HepG2 (cell line): ENCODE measurements around the gene CDC6. TPM values are rescaled to one million over a fixed set of nuclear protein-coding genes. Genes with fewer than 3 reads are reported as not detected.

Source experiments
- HNRNPH1 ChIP-seq: fragments of 200-400 bp; formaldehyde crosslinking; optimal IDR thresholded peaks from 2 replicates; pipeline ENCODE3; 2017; ENCODE audit warnings: mild to moderate bottlenecking, low read depth, low read length
- MIER2 ChIP-seq: IDR thresholded peaks from 2 replicates; pipeline ENCODE4 v1.6.1; 2016; ENCODE audit warnings: missing biosample characterization, missing genetic modification reagents
- POLR2G ChIP-seq: fragments of 200-400 bp; formaldehyde crosslinking; IDR thresholded peaks from 2 replicates; pipeline ENCODE4 v1.6.1; 2018; ENCODE audit warnings: mild to moderate bottlenecking, low read depth, low read length, moderate library complexity
- RXRA ChIP-seq: sonication (generic); formaldehyde crosslinking; IDR thresholded peaks from 2 replicates; pipeline ENCODE4 v1.5.1; 2020; ENCODE audit warnings: missing genetic modification reagents
- ZBTB49 ChIP-seq: sonication (generic); formaldehyde crosslinking; IDR thresholded peaks from 2 replicates; pipeline ENCODE4 v1.4.0; 2020; ENCODE audit warnings: missing genetic modification reagents, borderline replicate concordance
- ZMYM2 ChIP-seq: sonication (generic); formaldehyde crosslinking; IDR thresholded peaks from 2 replicates; pipeline ENCODE4 v1.8.0; 2022; ENCODE audit warnings: mild to moderate bottlenecking, missing genetic modification reagents
- ZNF326 ChIP-seq: sonication (generic); formaldehyde crosslinking; IDR thresholded peaks from 2 replicates; pipeline ENCODE4 v1.4.0; 2020; ENCODE audit warnings: missing genetic modification reagents, borderline replicate concordance
- ZNF383 ChIP-seq: sonication (generic); formaldehyde crosslinking; IDR thresholded peaks from 2 replicates; pipeline ENCODE4 v1.4.0; 2020; ENCODE audit warnings: missing genetic modification reagents, mild to moderate bottlenecking, borderline replicate concordance
- ZNF629 ChIP-seq: sonication (generic); formaldehyde crosslinking; conservative IDR thresholded peaks from 2 replicates; pipeline ENCODE4 v1.5.0; 2020; ENCODE audit warnings: missing genetic modification reagents
- ZNF646 ChIP-seq: sonication (generic); formaldehyde crosslinking; IDR thresholded peaks from 2 replicates; pipeline ENCODE4 v1.9.0; 2021; ENCODE audit warnings: mild to moderate bottlenecking, missing genetic modification reagents
- ZNF800 ChIP-seq: sonication (generic); formaldehyde crosslinking; IDR thresholded peaks from 2 replicates; pipeline ENCODE4 v1.4.0; 2020; ENCODE audit warnings: missing genetic modification reagents
- polyA plus RNA-seq, 8 experiments: library from polyadenylated mRNA; depleted of rRNA in 3 of 8; stranded (reverse) in 7 of 8; unstranded in 1 of 8; fragments of >200 nt; fragmentation: Illumina TruSeq in 4 of 8; extraction: Trizol in 4 of 8; gene quantifications; 2 replicates each; pipeline versions ENCODE4 v1.2.1 to v1.2.3, GENCODE V29; 2011 to 2016; ENCODE audit warnings: low read depth in 4 of 8, missing spikeins in 1 of 8, mixed read lengths in 1 of 8; ENCODE audit not compliant: insufficient read depth in 1 of 8
- total RNA-seq, 5 experiments: library from RNA; depleted of rRNA; stranded (reverse); fragments of >200 nt; fragmentation: Illumina TruSeq; extraction: Trizol; gene quantifications; 2 replicates each; pipeline ENCODE4 v1.2.3, GENCODE V29; 2016; ENCODE audit warnings: low read depth in 1 of 5
- TF ChIP-seq, protein P1 (sequence below): sonication (generic); formaldehyde crosslinking; conservative IDR thresholded peaks from 2 replicates; pipeline ENCODE4 v1.5.0; 2020; ENCODE audit warnings: missing genetic modification reagents

The CDC6 gene
- total and polyA plus RNA-seq, 2 of the 13 experiments (the other 11 are each of a cell fraction or from before 2014, with no cell fraction given), result 17.4 to 114 TPM

DNA sequence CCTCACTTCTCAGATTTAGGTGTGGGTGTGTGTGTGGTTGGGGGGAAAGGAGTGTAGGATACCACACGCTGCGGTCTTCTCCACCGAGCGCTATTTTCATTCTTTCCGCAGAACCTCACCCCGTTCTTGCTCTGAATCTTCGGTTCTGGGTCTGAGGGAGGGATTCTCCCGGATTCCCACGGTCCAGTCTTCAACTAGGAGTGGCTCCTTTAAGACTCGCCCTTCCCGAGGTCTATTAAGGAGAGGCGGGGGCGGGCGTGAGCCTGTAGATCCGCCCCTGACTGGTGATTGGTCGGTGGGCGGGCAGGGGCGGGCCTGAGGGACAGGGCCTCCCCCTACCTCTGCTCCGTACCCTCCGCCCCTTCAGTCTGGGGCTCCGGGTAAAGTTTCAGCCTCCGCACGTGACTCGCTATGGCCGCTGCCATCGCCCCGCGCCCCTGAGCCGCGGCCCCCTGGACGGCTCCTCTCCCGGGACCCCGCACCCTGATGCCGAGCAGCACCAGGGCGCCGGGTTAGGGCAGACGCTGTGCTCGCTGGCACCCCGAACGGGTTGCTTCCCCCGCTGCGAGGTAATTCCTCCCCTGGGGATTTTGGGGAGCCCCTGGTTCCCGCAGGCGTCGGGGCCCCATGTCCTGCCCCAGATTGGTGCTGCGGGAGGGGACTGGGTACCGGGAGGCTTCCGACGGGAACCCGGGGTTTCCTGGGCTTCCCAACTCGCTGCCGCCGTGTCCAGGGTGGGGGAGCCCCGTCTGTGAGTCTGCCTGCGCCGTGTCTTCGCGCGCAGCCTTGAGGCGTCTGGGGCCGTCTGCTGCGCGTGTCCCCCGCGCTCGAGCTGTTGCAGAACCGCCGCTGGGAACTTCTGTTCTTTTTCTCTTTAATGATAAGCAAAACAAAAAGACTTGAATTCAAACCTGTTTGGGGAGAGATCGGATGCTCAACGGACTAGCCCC lies 30.5 kb downstream of the CDC6 start (continued):
- TF ChIP-seq POLR2G (peak; percentile 81), ZNF326 (CRISPR knock-in tag) (no peak), MIER2 (no peak), ZBTB49 (CRISPR knock-in tag) (no peak), RXRA (CRISPR knock-in tag) (peak; percentile 85), ZNF383 (CRISPR knock-in tag) (no peak), ZMYM2 (CRISPR knock-in tag) (peak; percentile 34; the same call in 1 of the 2 replicates), ZNF629 (CRISPR knock-in tag) (no peak), HNRNPH1 (no peak), ZNF800 (CRISPR knock-in tag) (peak; percentile 84), ZNF646 (CRISPR knock-in tag) (no peak)
- TF ChIP-seq, protein P1, sequence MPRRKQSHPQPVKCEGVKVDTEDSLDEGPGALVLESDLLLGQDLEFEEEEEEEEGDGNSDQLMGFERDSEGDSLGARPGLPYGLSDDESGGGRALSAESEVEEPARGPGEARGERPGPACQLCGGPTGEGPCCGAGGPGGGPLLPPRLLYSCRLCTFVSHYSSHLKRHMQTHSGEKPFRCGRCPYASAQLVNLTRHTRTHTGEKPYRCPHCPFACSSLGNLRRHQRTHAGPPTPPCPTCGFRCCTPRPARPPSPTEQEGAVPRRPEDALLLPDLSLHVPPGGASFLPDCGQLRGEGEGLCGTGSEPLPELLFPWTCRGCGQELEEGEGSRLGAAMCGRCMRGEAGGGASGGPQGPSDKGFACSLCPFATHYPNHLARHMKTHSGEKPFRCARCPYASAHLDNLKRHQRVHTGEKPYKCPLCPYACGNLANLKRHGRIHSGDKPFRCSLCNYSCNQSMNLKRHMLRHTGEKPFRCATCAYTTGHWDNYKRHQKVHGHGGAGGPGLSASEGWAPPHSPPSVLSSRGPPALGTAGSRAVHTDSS (CRISPR knock-in tag), result no peak
